Fibroblast of lung (primary cell): ENCODE results near the gene MRPS6. TPM values are rescaled to one million over a fixed set of nuclear protein-coding genes. Genes with fewer than 3 reads are reported as not detected.

Source experiments
- DNase-seq, 2 donors: peaks; one replicate each; pipeline versions ENCODE4 v3.0.0 to v3.0.0-alpha.2; 2010; ENCODE audit warnings: low read depth in 2 of 2
- H2AFZ ChIP-seq: 2 replicates; pipeline ENCODE4 v1.5.1; 2012; ENCODE audit warnings: low read length, control low read depth, inconsistent platforms
- H3K27ac ChIP-seq: 2 replicates; pipeline ENCODE4 v1.5.1; 2011; ENCODE audit warnings: low read length, control low read depth; ENCODE audit not compliant: insufficient read depth
- H3K27me3 ChIP-seq: 2 replicates; pipeline ENCODE4 v1.5.1; 2011; ENCODE audit warnings: mild to moderate bottlenecking, low read length; ENCODE audit not compliant: control insufficient read depth, insufficient read depth
- H3K36me3 ChIP-seq: 2 replicates; pipeline ENCODE4 v1.5.1; 2011; ENCODE audit warnings: low read length; ENCODE audit not compliant: control insufficient read depth, insufficient read depth
- H3K4me1 ChIP-seq: 2 replicates; pipeline ENCODE4 v1.5.1; 2011; ENCODE audit warnings: low read length; ENCODE audit not compliant: control insufficient read depth, insufficient read depth; ENCODE audit errors: extremely low read depth
- H3K4me2 ChIP-seq: 2 replicates; pipeline ENCODE4 v1.5.1; 2011; ENCODE audit warnings: low read length, control low read depth; ENCODE audit not compliant: insufficient read depth; ENCODE audit errors: extremely low read depth
- H3K4me3 ChIP-seq, 4 experiments: fragments of 200-600 bp in 1 of 4; sonication (generic) in 1 of 4; replicated peaks in 1 of 4; 2 replicates each; pipeline ENCODE4 v1.5.1; 2011 to 2016; ENCODE audit warnings: low read length in 4 of 4, low read depth in 3 of 4, mild to moderate bottlenecking in 3 of 4, control low read depth in 2 of 4, inconsistent platforms in 1 of 4, mixed read lengths in 1 of 4; ENCODE audit not compliant: insufficient read depth in 1 of 4; ENCODE audit errors: control extremely low read depth in 1 of 4
- H3K79me2 ChIP-seq: 2 replicates; pipeline ENCODE4 v1.5.1; 2012; ENCODE audit warnings: mild to moderate bottlenecking, low read length, inconsistent platforms; ENCODE audit not compliant: control insufficient read depth, insufficient read depth
- H3K9ac ChIP-seq: 2 replicates; pipeline ENCODE4 v1.5.1; 2011; ENCODE audit warnings: mild to moderate bottlenecking, low read length, control low read depth; ENCODE audit not compliant: insufficient read depth
- H3K9me3 ChIP-seq: 2 replicates; pipeline ENCODE4 v1.5.1; 2012; ENCODE audit warnings: low read depth, low read length; ENCODE audit not compliant: control insufficient read depth, insufficient read depth
- H4K20me1 ChIP-seq: 2 replicates; pipeline ENCODE4 v1.5.1; 2011; ENCODE audit warnings: low read length; ENCODE audit not compliant: control insufficient read depth, insufficient read depth; ENCODE audit errors: extremely low read depth
- CTCF ChIP-seq, 2 donors: IDR thresholded peaks in 1 of 2; conservative IDR thresholded peaks in 1 of 2; 1 replicate in 1 of 2; 2 replicates in 1 of 2; pipeline ENCODE4 v1.5.1; 2011 to 2012; ENCODE audit warnings: low read length in 2 of 2, control low read depth in 1 of 2, inconsistent platforms in 1 of 2, low read depth in 1 of 2, mild to moderate bottlenecking in 1 of 2
- EZH2 ChIP-seq: IDR thresholded peaks from 2 replicates; pipeline ENCODE4 v1.5.1; 2012; ENCODE audit warnings: low read length, control low read depth, mild to moderate bottlenecking; ENCODE audit errors: missing control alignments
- polyA plus RNA-seq, 2 donors: library from polyadenylated mRNA; depleted of rRNA in 1 of 2; stranded (reverse) in 1 of 2; unstranded in 1 of 2; fragments of >200 nt; gene quantifications; 2 replicates each; pipeline ENCODE4 v1.2.1, GENCODE V29; 2011 to 2012; ENCODE audit warnings: missing spikeins in 1 of 2
- total RNA-seq: library from RNA; depleted of rRNA; stranded (reverse); fragments of >200 nt; gene quantifications from 2 replicates; pipeline ENCODE4 v1.2.1, GENCODE V29; 2014

MRPS6 gene
- total and polyA plus RNA-seq, 2 donors (not counting 1 experiment from before 2014, with no cell fraction given): 20.0 to 45.6 TPM

DNA sequence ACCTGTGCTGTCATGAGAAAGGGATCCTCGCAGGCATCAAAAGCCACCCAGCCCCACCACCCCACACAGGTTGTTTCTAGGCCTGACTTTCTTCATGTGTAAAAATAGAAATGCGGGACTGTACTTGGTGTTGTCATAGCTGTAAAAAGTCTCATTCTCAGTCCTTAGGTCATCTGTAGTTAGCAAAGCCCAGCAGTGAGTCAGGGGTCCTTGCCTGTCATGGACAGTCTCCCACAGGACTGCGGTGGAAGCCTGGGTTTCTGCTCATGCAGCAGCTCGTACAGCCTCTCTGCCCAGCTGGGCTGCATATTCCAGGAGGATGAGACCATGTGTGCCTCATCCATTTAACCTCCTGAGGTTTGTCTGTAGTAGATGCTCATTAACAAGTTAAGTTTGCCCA, 58.2 kb downstream of the MRPS6 start:
- Histone ChIP-seq H3K4me1 (peaks cover 18% of the 10 kb centered on the region), H3K79me2 (peaks cover 47% of the 10 kb centered on the region), H3K27ac (no peak overlapping the region), H3K4me2 (no peak overlapping the region), H3K36me3 (peaks cover 5% of the 10 kb centered on the region), H3K27me3 (no peaks in the 10 kb centered on the region), H2AFZ (no peak overlapping the region), H3K4me3 (no peak overlapping the region), H3K9me3 (no peaks in the 10 kb centered on the region), H3K9ac (no peak overlapping the region), H4K20me1 (no peaks in the 10 kb centered on the region)
- peak in 1 of 2 donors; percentile 43 for DNase-seq
- no peak for TF ChIP-seq CTCF (conservative IDR thresholded peaks at IDR 0.05 in 1 of 2, IDR thresholded peaks at IDR 0.05 in 1 of 2; ENCODE audit: low read depth in 1 of 2, low read length in 2 of 2)
- no peak for TF ChIP-seq EZH2

GRCh38 chr21:34132202-34132601, 58.8 kb downstream of the MRPS6 start:
- Histone ChIP-seq H3K4me1 (peaks cover 18% of the 10 kb centered on the region), H3K4me2 (no peak overlapping the region), H3K27me3 (no peaks in the 10 kb centered on the region), H4K20me1 (no peaks in the 10 kb centered on the region), H2AFZ (no peak overlapping the region), H3K4me3 (no peak overlapping the region), H3K36me3 (peaks cover 5% of the 10 kb centered on the region), H3K27ac (no peak overlapping the region), H3K9ac (no peak overlapping the region), H3K9me3 (no peaks in the 10 kb centered on the region), H3K79me2 (peaks cover 46% of the 10 kb centered on the region)
- TF ChIP-seq CTCF (conservative IDR thresholded peaks at IDR 0.05 in 1 of 2, IDR thresholded peaks at IDR 0.05 in 1 of 2; ENCODE audit: low read depth in 1 of 2, low read length in 2 of 2) (no peak), EZH2 (no peak)
- no peak for DNase-seq

DNA sequence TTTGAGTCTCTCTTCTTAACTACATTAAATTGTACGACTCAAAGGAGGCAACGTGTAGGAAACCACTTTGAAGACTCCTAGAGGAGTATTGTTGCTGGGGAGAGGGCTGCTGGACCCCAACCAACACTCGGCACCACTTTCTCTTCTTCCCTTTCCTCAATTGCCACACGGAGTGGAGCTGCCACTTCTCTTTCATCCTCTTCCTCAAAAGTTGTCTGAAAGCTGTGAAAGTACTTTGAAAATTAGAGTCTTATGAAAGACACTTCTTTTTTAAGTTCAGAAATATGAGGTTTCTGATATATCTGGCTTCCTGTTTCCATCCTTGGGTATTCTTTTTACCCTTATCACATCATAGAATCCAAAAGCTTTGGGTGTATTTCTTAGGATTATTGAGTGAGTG, 59.5 kb downstream of the MRPS6 start:
- H2AFZ ChIP-seq: no peak overlapping the region
- no peak overlapping the region for H3K4me2 ChIP-seq
- no peaks in the 10 kb centered on the region for H3K27me3 ChIP-seq
- H3K9ac ChIP-seq: no peak overlapping the region
- peaks cover 45% of the 10 kb centered on the region for H3K79me2 ChIP-seq
- H4K20me1 ChIP-seq: no peaks in the 10 kb centered on the region
- H3K4me1 ChIP-seq: peaks cover 18% of the 10 kb centered on the region
- DNase-seq: no peak
- H3K9me3 ChIP-seq: no peaks in the 10 kb centered on the region
- H3K36me3 ChIP-seq: peaks cover 5% of the 10 kb centered on the region
- no peak overlapping the region for H3K27ac ChIP-seq
- no peak overlapping the region for H3K4me3 ChIP-seq
- no peak for TF ChIP-seq CTCF (conservative IDR thresholded peaks at IDR 0.05 in 1 of 2, IDR thresholded peaks at IDR 0.05 in 1 of 2; ENCODE audit: low read depth in 1 of 2, low read length in 2 of 2)
- no peak for TF ChIP-seq EZH2
